VCaP (cell line): Measurements from ENCODE around the gene PROSER3.

Source experiments
- H3K27ac ChIP-seq: fragments of 450-650 bp; 2 replicates; pipeline ENCODE4 v1.5.1; 2017
- TF ChIP-seq, protein P1 (sequence below): fragments of 450-650 bp; conservative IDR thresholded peaks from 2 replicates; pipeline ENCODE4 v1.5.1; 2017; ENCODE audit warnings: mild to moderate bottlenecking, moderate library complexity

PROSER3 gene

DNA sequence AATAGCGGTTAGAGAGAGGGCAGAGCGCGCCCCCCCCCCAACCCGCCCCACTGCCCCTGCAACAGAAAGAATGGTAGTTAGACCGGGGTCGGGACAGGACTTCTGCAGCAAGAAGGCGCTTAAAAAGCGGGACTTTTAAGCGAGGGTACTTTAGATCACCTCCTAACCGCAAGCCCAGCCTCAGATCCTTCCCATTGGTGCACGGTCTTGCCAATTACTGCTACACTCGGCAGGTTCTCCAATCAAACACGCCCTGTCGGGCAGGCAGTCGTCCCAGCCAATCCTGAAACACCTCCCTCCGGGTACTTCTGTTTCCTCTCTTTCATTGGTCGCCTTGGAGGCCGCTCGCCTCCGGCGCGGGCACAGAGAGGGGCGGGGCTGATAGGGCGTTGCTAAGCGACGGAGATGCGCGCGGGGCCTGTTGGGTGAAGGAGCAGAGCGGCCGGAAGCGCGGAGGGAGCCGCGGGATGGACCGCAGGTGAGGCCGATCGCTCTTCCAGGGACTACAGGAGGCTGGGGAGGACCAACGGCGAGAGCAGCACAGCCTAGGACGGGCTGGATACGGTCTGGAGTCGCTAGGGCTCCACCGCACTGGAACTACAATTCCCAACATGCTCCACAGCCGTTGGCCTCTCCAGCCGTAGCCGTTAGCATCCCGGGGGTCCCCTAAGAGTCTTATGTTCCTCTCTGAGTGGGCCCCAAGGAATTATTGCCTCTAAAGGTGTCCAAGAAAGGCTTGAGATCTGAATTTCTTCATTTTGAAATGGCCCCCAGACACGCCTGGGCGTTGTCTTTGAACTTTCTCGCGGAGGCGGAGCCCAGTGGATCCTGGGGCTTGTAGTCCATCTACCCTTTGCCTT is at the start of gene PROSER3:
PROSER3 (plus strand) TSS at position 428 of the 860 bp plus-strand sequence; CDS start at position 468, 40 bp downstream.
- H3K27ac ChIP-seq = peak within 1 kb of the TSS; percentile 85
- TF ChIP-seq, protein P1, sequence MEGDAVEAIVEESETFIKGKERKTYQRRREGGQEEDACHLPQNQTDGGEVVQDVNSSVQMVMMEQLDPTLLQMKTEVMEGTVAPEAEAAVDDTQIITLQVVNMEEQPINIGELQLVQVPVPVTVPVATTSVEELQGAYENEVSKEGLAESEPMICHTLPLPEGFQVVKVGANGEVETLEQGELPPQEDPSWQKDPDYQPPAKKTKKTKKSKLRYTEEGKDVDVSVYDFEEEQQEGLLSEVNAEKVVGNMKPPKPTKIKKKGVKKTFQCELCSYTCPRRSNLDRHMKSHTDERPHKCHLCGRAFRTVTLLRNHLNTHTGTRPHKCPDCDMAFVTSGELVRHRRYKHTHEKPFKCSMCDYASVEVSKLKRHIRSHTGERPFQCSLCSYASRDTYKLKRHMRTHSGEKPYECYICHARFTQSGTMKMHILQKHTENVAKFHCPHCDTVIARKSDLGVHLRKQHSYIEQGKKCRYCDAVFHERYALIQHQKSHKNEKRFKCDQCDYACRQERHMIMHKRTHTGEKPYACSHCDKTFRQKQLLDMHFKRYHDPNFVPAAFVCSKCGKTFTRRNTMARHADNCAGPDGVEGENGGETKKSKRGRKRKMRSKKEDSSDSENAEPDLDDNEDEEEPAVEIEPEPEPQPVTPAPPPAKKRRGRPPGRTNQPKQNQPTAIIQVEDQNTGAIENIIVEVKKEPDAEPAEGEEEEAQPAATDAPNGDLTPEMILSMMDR = no peak

DNA sequence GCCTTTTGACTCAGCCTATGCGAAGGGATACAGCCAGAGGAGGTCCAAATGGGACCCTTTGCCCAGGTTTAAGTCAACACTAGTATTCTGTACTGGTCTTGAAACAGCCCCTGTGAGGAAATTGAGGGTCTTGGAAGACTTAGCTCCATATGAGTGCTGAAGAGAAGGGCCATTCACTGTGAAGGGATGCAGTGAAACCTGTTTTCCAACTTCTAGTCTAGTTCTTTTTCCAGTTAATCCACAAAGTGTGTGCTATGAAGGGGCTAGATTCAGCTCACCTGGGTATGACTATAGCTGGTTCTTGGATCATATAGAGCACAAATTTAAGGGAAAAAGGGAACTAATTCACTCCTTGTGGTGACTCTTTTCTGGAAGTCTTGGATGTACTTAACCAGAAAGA is 49.6 kb upstream of the PROSER3 start:
- TF ChIP-seq, protein P1 = no peak
- no peak overlapping the region for H3K27ac ChIP-seq

DNA sequence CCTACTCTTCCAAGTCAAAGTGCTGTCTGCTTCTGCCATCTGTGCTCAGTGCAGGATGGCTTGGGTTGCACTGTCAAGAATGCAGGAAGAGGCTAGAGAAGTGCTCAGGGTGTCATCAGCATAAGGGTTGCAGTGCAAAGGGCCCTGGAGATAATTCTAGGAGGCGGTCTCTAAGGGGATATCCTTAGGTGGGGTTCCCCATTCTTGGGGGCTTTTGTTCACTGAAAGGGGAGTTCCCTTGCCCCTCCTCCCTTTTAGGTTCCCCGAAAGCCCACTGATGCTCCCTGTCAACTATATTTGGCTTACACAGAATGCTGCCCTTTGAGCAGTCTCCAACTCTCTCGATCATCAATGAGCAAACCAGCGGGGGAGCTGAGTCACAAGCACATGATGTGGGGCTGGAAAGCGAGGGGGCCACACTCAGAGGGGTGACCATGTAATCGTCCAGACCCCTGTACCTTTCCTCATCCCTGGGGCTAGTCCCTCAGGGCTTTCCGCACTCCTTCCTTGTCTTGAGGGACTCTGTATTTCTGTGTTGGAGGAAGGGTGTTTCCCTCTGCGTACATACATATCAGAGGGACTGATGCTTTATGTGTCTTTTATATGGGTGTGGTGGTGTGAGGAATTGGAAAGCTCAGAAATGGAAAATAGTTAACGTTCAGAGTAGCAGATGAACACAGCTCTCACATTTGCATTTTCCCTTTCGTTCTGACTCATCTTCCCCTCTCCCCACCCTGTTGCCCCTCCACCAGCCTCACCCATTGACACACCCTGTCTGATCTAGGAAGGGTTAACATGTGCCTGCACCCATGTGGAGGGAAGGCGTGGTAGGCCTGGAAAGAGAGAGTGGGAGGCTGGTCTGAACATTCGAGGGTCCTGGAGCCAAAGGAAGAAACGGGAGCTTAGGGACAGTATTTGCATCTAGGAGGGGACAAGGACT is 46.9 kb upstream of the PROSER3 start:
- H3K27ac ChIP-seq = no peak overlapping the region
- TF ChIP-seq, protein P1 = no peak

DNA sequence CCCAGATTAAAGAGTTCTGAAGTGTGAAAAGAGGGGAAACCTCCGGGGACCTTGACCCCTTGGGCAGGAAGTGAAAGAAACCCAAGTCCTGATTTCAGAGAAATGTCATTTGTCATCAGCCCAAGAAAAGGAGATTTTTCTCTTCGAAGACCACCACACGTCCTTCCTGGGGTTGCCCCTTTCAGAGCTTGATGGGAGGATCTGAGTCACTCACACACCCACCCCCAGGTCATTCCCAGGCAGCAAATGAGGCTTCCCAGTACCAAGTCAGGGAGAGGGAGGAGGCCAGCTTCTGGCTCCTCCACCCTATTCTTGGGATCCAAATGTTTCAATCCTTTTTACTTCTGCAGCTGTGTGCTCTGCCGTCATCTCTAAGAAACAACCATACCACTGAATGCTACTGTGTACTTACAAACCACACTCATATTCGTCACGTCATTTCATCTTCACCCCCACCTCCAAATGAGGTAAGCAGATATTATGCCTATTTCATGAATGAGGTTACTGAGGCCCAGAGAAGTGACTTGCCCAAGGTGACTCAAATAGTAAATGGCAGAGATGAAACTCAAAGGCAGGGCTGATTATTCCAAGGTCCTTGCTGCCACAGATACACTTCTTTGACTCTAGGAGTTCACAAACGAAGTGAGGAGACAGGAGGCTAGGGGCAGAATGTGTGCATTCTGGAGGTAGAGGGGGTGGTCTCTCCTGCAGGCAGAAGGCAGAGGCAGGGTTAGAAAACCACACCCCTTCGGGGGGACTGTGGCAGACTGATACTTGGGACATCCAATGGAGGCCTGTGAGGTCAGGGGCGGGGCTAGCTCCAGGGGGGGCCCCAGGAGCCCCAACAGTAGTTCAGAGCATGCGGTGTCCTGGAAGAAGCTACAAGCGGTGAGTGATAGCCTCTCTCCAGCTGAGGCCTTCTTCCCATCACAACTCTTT is 45.1 kb upstream of the PROSER3 start:
- H3K27ac ChIP-seq = no peak overlapping the region
- TF ChIP-seq, protein P1 = no peak

DNA sequence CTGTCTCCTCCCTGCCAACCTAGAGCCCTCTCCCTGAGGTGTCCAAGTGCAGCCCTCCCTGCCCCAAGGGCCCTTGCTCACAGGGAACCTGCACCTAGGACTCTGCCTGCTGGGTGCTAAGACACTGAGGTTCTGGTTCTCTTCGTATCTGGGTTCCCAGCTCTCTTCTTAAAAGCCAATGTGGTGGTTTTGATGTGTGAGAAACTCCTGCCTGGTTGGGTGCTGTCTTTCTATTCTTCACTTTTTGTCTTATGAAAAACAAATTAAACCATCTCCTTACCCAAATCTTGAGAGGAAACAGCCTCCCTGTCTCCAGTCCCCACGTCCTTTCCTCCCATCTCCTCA is 44.5 kb upstream of the PROSER3 start:
- H3K27ac ChIP-seq = no peak overlapping the region
- TF ChIP-seq, protein P1 = no peak

DNA sequence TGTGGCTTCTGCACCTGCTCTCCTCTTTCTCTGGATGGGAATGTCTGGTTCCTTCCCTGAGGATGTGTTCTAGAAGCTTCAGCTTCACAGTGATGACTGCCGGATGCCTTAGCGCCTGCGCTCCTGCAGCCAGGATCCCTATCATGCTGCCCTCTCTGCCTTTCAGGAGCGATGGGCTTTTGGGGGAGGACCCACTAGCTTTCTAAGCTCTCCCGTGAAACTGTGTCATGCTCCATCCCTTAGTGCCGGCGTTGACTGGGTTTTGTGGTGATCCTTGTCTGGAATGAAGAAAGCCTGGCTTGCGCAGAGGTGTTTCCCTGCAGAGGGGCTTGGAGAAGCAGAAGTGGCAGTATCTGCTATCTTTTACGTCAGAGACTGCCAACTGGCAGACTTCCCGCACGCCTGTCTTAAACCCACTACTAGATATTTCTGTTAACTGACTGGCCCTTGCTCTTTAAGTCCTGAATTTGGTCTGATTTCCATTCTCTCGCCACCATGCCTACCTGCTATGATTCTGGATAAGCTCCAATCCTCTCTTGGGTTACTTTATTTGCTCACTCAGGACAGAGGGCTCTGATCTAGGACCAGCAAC is 44.0 kb upstream of the PROSER3 start:
- TF ChIP-seq, protein P1 = no peak
- H3K27ac ChIP-seq = no peak overlapping the region
